ENCODE results near the gene CYTH3.

DNA sequence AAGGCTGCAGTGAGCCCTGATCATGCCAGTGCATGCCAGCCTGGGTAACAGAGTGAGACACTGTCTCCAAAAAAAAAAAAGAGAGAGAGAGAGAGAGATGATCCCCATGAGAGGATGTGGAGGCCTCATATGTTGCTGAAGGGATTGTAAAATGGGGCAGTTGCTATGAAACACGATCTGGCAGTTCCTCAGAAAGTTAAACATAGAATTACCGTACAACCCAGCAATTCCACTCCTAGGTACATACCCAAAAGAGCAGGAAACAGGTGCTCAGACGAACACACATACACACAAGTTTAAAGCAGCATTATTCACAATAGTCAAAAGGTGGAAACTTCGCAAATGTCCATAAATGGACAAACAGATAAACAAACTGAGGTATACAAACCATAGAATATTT lies 27.4 kb upstream of the CYTH3 start:
- TF ChIP-seq CTCF (IDR thresholded peaks at IDR 0.05; ENCODE audit: insufficient read depth, low read length) (no peak), POLR2AphosphoS5 (IDR thresholded peaks at IDR 0.05; ENCODE audit: low read depth) (no peak), SPI1 (IDR thresholded peaks at IDR 0.05; ENCODE audit: borderline replicate concordance, low read depth) (no peak), GABPA (IDR thresholded peaks at IDR 0.05; ENCODE audit: low read depth) (no peak)
- TF ChIP-seq, protein P1, sequence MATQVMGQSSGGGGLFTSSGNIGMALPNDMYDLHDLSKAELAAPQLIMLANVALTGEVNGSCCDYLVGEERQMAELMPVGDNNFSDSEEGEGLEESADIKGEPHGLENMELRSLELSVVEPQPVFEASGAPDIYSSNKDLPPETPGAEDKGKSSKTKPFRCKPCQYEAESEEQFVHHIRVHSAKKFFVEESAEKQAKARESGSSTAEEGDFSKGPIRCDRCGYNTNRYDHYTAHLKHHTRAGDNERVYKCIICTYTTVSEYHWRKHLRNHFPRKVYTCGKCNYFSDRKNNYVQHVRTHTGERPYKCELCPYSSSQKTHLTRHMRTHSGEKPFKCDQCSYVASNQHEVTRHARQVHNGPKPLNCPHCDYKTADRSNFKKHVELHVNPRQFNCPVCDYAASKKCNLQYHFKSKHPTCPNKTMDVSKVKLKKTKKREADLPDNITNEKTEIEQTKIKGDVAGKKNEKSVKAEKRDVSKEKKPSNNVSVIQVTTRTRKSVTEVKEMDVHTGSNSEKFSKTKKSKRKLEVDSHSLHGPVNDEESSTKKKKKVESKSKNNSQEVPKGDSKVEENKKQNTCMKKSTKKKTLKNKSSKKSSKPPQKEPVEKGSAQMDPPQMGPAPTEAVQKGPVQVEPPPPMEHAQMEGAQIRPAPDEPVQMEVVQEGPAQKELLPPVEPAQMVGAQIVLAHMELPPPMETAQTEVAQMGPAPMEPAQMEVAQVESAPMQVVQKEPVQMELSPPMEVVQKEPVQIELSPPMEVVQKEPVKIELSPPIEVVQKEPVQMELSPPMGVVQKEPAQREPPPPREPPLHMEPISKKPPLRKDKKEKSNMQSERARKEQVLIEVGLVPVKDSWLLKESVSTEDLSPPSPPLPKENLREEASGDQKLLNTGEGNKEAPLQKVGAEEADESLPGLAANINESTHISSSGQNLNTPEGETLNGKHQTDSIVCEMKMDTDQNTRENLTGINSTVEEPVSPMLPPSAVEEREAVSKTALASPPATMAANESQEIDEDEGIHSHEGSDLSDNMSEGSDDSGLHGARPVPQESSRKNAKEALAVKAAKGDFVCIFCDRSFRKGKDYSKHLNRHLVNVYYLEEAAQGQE (IDR thresholded peaks at IDR 0.05; ENCODE audit: insufficient replicate concordance, low read depth), result no peak

Data from HL-60 (cell line).